ENCODE results near the gene NUDT8.
"Not testable (repeated sequence)": the region's sequence is repeated elsewhere in the genome, so short reads cannot be mapped to it uniquely, and the experiment has no call there.

GRCh38 chr11:67637441-67637840 lies 7.7 kb upstream of the NUDT8 start:
- TF ChIP-seq BHLHE40 (IDR thresholded peaks at IDR 0.05; ENCODE audit: low read length); ZBTB33 (CRISPR knock-in tag; IDR thresholded peaks at IDR 0.05); STAT5A (IDR thresholded peaks at IDR 0.05; ENCODE audit: borderline replicate concordance, low read length); XRCC5 (IDR thresholded peaks at IDR 0.05; ENCODE audit: low read depth, low read length); FOXK2 (conservative IDR thresholded peaks at IDR 0.05 in 1 of 2, IDR thresholded peaks at IDR 0.05 in 1 of 2; ENCODE audit: low read depth in 2 of 2); PRDM10 (IDR thresholded peaks at IDR 0.05; ENCODE audit: partially characterized antibody); ATF2 (CRISPR knock-in tag; IDR thresholded peaks at IDR 0.05); CBX5 (IDR thresholded peaks at IDR 0.05; ENCODE audit: borderline replicate concordance, low read depth); GATA2 (CRISPR knock-in tag; IDR thresholded peaks at IDR 0.05): not testable (repeated sequence)

Measured in K562 (cell line).